CD14-positive monocyte (primary cell): ENCODE data around the gene GABBR2. TPM values are rescaled to one million over a fixed set of nuclear protein-coding genes. Genes with fewer than 3 reads are reported as not detected.

Source experiments
- DNase-seq, 3 donors: peaks; one replicate each; pipeline ENCODE4 v3.0.0-alpha.2; 2011 to 2022
- H2AFZ ChIP-seq: 2 replicates; pipeline ENCODE4 v1.6.0; 2012; ENCODE audit warnings: mild to moderate bottlenecking, low read depth, low read length, inconsistent platforms; ENCODE audit not compliant: insufficient read depth, poor library complexity, severe bottlenecking
- H3K27ac ChIP-seq, 2 donors: 1 replicate in 1 of 2; 2 replicates in 1 of 2; pipeline ENCODE4 v1.5.1; 2012 to 2013; ENCODE audit warnings: low read length in 2 of 2, control low read depth in 1 of 2, inconsistent platforms in 1 of 2, low read depth in 1 of 2, mild to moderate bottlenecking in 1 of 2
- H3K27me3 ChIP-seq, 2 donors: one replicate each; pipeline versions ENCODE4 v1.6.0 to v1.6.1; 2011 to 2013; ENCODE audit warnings: low read length in 2 of 2; ENCODE audit not compliant: control insufficient read depth in 2 of 2, insufficient read depth in 2 of 2
- H3K36me3 ChIP-seq, 2 donors: replicated peaks in 1 of 2; 1 replicate in 1 of 2; 2 replicates in 1 of 2; pipeline versions ENCODE4 v1.5.1 to v1.6.1; 2012 to 2013; ENCODE audit warnings: low read length in 2 of 2, control low read depth in 1 of 2, inconsistent platforms in 1 of 2, mild to moderate bottlenecking in 1 of 2; ENCODE audit not compliant: insufficient read depth in 2 of 2, control insufficient read depth in 1 of 2
- H3K4me1 ChIP-seq, 2 donors: 1 replicate in 1 of 2; 2 replicates in 1 of 2; pipeline versions ENCODE4 v1.5.1 to v1.6.1; 2012 to 2013; ENCODE audit warnings: low read length in 2 of 2, control low read depth in 1 of 2, inconsistent platforms in 1 of 2, mild to moderate bottlenecking in 1 of 2, moderate library complexity in 1 of 2; ENCODE audit not compliant: insufficient read depth in 2 of 2, control insufficient read depth in 1 of 2
- H3K4me2 ChIP-seq: replicated peaks from 2 replicates; pipeline ENCODE3; 2012; ENCODE audit warnings: low read length, moderate library complexity, mild to moderate bottlenecking; ENCODE audit not compliant: poor library complexity, severe bottlenecking; ENCODE audit errors: extremely low read depth
- H3K4me3 ChIP-seq, 3 experiments: fragments of 200-600 bp in 1 of 3; sonication (generic) in 1 of 3; replicated peaks in 1 of 3; 1 replicate in 2 of 3; 2 replicates in 1 of 3; pipeline ENCODE4 v1.5.1; 2011 to 2013; ENCODE audit warnings: low read length in 3 of 3, mild to moderate bottlenecking in 3 of 3, control low read depth in 2 of 3, low read depth in 2 of 3, inconsistent platforms in 1 of 3, moderate library complexity in 1 of 3
- H3K79me2 ChIP-seq: 2 replicates; pipeline ENCODE4 v1.6.0; 2012; ENCODE audit warnings: mild to moderate bottlenecking, control low read depth, inconsistent platforms, low read length, moderate library complexity; ENCODE audit not compliant: insufficient read depth
- H3K9ac ChIP-seq: 2 replicates; pipeline ENCODE4 v1.6.0; 2017; ENCODE audit warnings: low read length, mild to moderate bottlenecking; ENCODE audit not compliant: insufficient read depth, poor library complexity, severe bottlenecking
- H3K9me3 ChIP-seq, 2 donors: replicated peaks in 1 of 2; 1 replicate in 1 of 2; 2 replicates in 1 of 2; pipeline versions ENCODE4 v1.5.1 to v1.6.1; 2012 to 2013; ENCODE audit warnings: low read length in 2 of 2, control low read depth in 1 of 2; ENCODE audit not compliant: control insufficient read depth in 1 of 2, insufficient read depth in 1 of 2
- H4K20me1 ChIP-seq: 2 replicates; pipeline ENCODE4 v1.6.0; 2012; ENCODE audit warnings: mild to moderate bottlenecking, low read length, control low read depth, moderate library complexity; ENCODE audit not compliant: insufficient read depth
- H3K27ac Mint-ChIP-seq, 7 donors: one replicate each; pipeline ENCODE4 v1.8.0; 2020; ENCODE audit warnings: mild to moderate bottlenecking in 7 of 7, mixed read lengths in 7 of 7, moderate library complexity in 6 of 7, inconsistent platforms in 2 of 7
- H3K27me3 Mint-ChIP-seq, 3 donors: one replicate each; pipeline ENCODE4 v1.8.0; 2021 to 2022; ENCODE audit warnings: low read depth in 3 of 3, mild to moderate bottlenecking in 3 of 3, mixed read lengths in 3 of 3, moderate library complexity in 3 of 3, inconsistent platforms in 1 of 3
- H3K36me3 Mint-ChIP-seq, 2 donors: one replicate each; pipeline ENCODE4 v1.8.0; 2020; ENCODE audit warnings: mixed read lengths in 2 of 2, inconsistent platforms in 1 of 2, mild to moderate bottlenecking in 1 of 2
- H3K4me1 Mint-ChIP-seq: one replicate; pipeline ENCODE4 v1.8.0; 2020; ENCODE audit warnings: mild to moderate bottlenecking, mixed read lengths
- H3K4me3 Mint-ChIP-seq, 2 donors: one replicate each; pipeline ENCODE4 v1.8.0; 2020; ENCODE audit warnings: mild to moderate bottlenecking in 2 of 2, mixed read lengths in 2 of 2, moderate library complexity in 1 of 2
- H3K9me3 Mint-ChIP-seq, 7 donors: one replicate each; pipeline ENCODE4 v1.8.0; 2020 to 2022; ENCODE audit warnings: mixed read lengths in 7 of 7, mild to moderate bottlenecking in 6 of 7, moderate library complexity in 6 of 7, inconsistent platforms in 2 of 7
- CTCF ChIP-seq: fragments of 200-600 bp; IDR thresholded peaks from one replicate; pipeline ENCODE4 v1.8.0; 2022; ENCODE audit warnings: antibody characterized with exemption, mild to moderate bottlenecking
- WGBS: methylation state at CpG from one replicate; pipeline ENCODE4 v1.1.5; 2013; ENCODE audit warnings: missing lambda C conversion rate; ENCODE audit not compliant: insufficient coverage; 5-methylcytosine and 5-hydroxymethylcytosine counted together
- intact Hi-C, 2 donors: fragments of 100-400 bp; cut with micrococcal nuclease; formaldehyde crosslinking; loops; one replicate each; pipeline versions ENCODE4 v1.15.0 to v1.15.1; 2023
- polyA plus RNA-seq, 3 donors: library from polyadenylated mRNA; depleted of rRNA in 1 of 3; unstranded in 2 of 3; stranded (reverse) in 1 of 3; fragments of 300-500 nt in 2 of 3; fragments of >200 nt in 1 of 3; fragmentation: Illumina TruSeq in 2 of 3; gene quantifications; 1 replicate in 2 of 3; 2 replicates in 1 of 3; pipeline ENCODE4 v1.2.3, GENCODE V29; 2012 to 2021

GABBR2 gene
- polyA plus RNA-seq, 3 donors, result not detected

DNA sequence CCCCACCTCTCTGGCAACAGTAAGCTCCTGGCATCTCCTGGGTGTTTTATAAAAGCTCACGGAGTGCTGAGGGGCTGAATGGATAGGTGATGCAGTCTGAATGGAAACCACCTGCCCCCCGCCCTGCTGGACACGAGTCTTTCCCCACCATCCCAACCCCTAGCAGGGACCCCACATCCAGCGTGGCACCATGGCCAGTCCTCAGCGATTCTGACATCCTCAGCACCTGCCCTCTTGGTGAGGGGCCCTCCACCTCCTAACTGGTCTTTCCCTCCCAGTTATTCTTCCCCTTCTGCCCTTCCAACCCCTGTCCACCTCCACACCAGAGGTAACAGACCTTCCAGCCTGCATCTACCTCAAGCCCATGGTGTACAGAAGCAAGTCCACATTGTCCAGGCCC is 38.7 kb upstream of the GABBR2 start:
- H3K9ac ChIP-seq, result no peak overlapping the region
- no peaks in the 10 kb centered on the region for H3K79me2 ChIP-seq
- no peaks in the 10 kb centered on the region for H3K36me3 ChIP-seq
- no peak overlapping the region for H3K4me2 ChIP-seq
- Mint-ChIP-seq H3K36me3 (peaks cover 0 to 1% of the 10 kb centered on the region in 2 donors), H3K9me3 (peaks cover 0 to 3% (median 0%) of the 10 kb centered on the region in 7 donors), H3K27me3 (peaks cover 0 to 3% (median 2%) of the 10 kb centered on the region in 3 donors), H3K4me3 (no peak overlapping the region), H3K4me1 (peaks cover 37% of the 10 kb centered on the region), H3K27ac (peak overlapping the region in 1 of 7 donors; percentile 60)
- no peak overlapping the region for H3K4me3 ChIP-seq
- peaks cover 27 to 32% of the 10 kb centered on the region in 2 donors for H3K4me1 ChIP-seq
- intact Hi-C loops, result no loop called here
- H3K27me3 ChIP-seq, result no peaks in the 10 kb centered on the region
- H4K20me1 ChIP-seq, result no peaks in the 10 kb centered on the region
- no peak for DNase-seq
- no peaks in the 10 kb centered on the region for H3K9me3 ChIP-seq
- no peak for TF ChIP-seq CTCF
- no peak overlapping the region for H2AFZ ChIP-seq
- 92% methylated on average over 2 of the region's 5 CpGs for WGBS
- no peak overlapping the region for H3K27ac ChIP-seq

- intact Hi-C loops, result no loop called here
These were observed 36.7 kb upstream of the GABBR2 start for GRCh38 chr9:98745470-98745869.

More at GRCh38 chr9:98745470-98745869, 36.7 kb upstream of the GABBR2 start:
- Histone ChIP-seq H3K79me2 (no peaks in the 10 kb centered on the region), H3K27ac (no peak overlapping the region), H3K27me3 (no peaks in the 10 kb centered on the region), H3K4me3 (no peak overlapping the region), H2AFZ (no peak overlapping the region), H3K36me3 (no peaks in the 10 kb centered on the region), H3K4me1 (peaks cover 16% of the 10 kb centered on the region in 2 donors), H3K9ac (no peak overlapping the region), H3K4me2 (no peak overlapping the region), H4K20me1 (no peaks in the 10 kb centered on the region), H3K9me3 (no peaks in the 10 kb centered on the region)
- H3K9me3 Mint-ChIP-seq, result no peaks in the 10 kb centered on the region
- peak overlapping the region in 3 of 7 donors; percentile 20 to 51 (median 41) for H3K27ac Mint-ChIP-seq
- no peak for DNase-seq
- H3K36me3 Mint-ChIP-seq, result peaks cover 0 to 1% of the 10 kb centered on the region in 2 donors
- peaks cover 0 to 3% (median 1%) of the 10 kb centered on the region in 3 donors for H3K27me3 Mint-ChIP-seq
- no peak for TF ChIP-seq CTCF
- peaks cover 18% of the 10 kb centered on the region for H3K4me1 Mint-ChIP-seq
- no peak overlapping the region for H3K4me3 Mint-ChIP-seq
- WGBS, result 80% methylated on average over 3 of the region's 7 CpGs
